Vagina (tissue), 2 donors: ENCODE data around the gene IFT80.
"Not testable (repeated sequence)": the region's sequence is repeated elsewhere in the genome, so short reads cannot be mapped to it uniquely, and the experiment has no call there.

Experiments used
- POLR2A ChIP-seq, 2 donors: fragments of 450-650 bp; IDR thresholded peaks; one replicate each; pipeline ENCODE4 v1.6.1; 2017; ENCODE audit warnings: antibody characterized with exemption in 2 of 2, mild to moderate bottlenecking in 2 of 2, moderate library complexity in 2 of 2
- TF ChIP-seq, protein P1 (sequence below), 3 experiments: fragments of 450-650 bp in 2 of 3; fragments of 200-600 bp in 1 of 3; sonication (generic) in 1 of 3; IDR thresholded peaks; one replicate each; pipeline ENCODE4 v1.5.1; 2017 to 2019; ENCODE audit warnings: antibody characterized with exemption in 3 of 3, mild to moderate bottlenecking in 2 of 3, moderate library complexity in 2 of 3

DNA sequence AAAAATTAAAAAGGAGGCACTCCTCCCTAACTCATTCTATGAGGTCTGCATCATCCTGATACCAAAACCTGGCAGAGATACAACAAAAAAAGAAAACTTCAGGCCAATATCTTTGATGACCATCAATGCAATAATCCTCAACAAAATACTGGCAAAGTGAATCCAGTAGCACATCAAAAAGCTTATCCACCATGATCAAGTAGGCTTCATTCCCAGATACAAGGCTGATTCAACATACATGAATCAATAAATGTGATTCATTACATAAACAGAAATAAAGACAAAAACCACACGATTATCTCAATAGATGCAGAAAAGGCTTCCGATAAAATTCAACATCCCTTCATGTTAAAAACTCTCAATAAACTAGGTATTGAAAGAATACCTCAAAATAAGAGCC lies 72.7 kb downstream of the IFT80 start:
- TF ChIP-seq, protein P1, sequence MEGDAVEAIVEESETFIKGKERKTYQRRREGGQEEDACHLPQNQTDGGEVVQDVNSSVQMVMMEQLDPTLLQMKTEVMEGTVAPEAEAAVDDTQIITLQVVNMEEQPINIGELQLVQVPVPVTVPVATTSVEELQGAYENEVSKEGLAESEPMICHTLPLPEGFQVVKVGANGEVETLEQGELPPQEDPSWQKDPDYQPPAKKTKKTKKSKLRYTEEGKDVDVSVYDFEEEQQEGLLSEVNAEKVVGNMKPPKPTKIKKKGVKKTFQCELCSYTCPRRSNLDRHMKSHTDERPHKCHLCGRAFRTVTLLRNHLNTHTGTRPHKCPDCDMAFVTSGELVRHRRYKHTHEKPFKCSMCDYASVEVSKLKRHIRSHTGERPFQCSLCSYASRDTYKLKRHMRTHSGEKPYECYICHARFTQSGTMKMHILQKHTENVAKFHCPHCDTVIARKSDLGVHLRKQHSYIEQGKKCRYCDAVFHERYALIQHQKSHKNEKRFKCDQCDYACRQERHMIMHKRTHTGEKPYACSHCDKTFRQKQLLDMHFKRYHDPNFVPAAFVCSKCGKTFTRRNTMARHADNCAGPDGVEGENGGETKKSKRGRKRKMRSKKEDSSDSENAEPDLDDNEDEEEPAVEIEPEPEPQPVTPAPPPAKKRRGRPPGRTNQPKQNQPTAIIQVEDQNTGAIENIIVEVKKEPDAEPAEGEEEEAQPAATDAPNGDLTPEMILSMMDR (IDR thresholded peaks at IDR 0.05), result not testable (repeated sequence)
- not testable (repeated sequence) for TF ChIP-seq POLR2A (IDR thresholded peaks at IDR 0.05)
